Measurements from ENCODE around the gene ZDBF2. TPM values are rescaled to one million over a fixed set of nuclear protein-coding genes. Genes with fewer than 3 reads are reported as not detected.

Gene ZDBF2
- 16.7 and 17.0 TPM in 2 replicates for total RNA-seq

GRCh38 chr2:206274434-206275311, at the start of gene ZDBF2:
Gene ZDBF2 (plus strand): TSS chr2:206274663. CDS start chr2:206281850, 7,187 bp downstream.

Other genes with a start within 250 kb of the ZDBF2 start
- 9.0 and 9.6 TPM in 2 replicates for gene INO80D, start 188.5 kb upstream of the ZDBF2 start, total RNA-seq
- gene NDUFS1, start 115.2 kb upstream of the ZDBF2 start, total RNA-seq = 118 and 126 TPM in 2 replicates
- gene EEF1B2, start 114.8 kb upstream of the ZDBF2 start, total RNA-seq = 242 and 297 TPM in 2 replicates
- gene ADAM23, start 168.9 kb downstream of the ZDBF2 start, total RNA-seq = 14.3 and 28.9 TPM in 2 replicates